Activated T-cell treated with anti-CD3 and anti-CD28 coated beads for 1 hour (primary cell): Measurements from ENCODE around the gene ZRSR2.
"Not testable (repeated sequence)": the region's sequence is repeated elsewhere in the genome, so short reads cannot be mapped to it uniquely, and the experiment has no call there.

Experiments used
- DNase-seq: peaks from one replicate; pipeline ENCODE4 v3.0.0-alpha.2; 2020; ENCODE audit warnings: low read depth

ZRSR2 gene

GRCh38 chrX:15797707-15798106, 7.4 kb downstream of the ZRSR2 start:
- DNase-seq, result no peak

- no peak for DNase-seq
Measured at GRCh38 chrX:15804563-15804962, 14.3 kb downstream of the ZRSR2 start.

GRCh38 chrX:15808254-15808653, 18.0 kb downstream of the ZRSR2 start:
- DNase-seq, result no peak

- no peak for DNase-seq
Measured at GRCh38 chrX:15812192-15812938, 22.1 kb downstream of the ZRSR2 start.

DNA sequence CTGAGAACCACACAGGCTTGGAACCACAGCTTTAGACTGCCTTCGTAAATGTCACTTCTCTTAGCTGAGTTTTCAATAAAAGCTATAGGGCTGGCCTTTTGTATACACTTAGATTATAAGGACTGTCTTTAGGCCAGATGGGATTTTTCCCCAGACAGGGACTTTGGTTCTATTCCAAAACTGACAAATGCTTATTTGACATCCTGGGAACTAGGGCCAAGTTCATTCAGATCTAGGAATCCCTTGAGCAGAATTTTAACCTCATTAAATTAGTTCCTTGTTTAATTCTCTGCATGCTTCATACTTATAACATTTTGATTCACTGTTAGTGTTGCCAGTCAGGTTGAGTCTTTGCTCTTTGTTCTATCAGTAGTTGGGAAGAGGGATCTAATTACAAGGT, 23.1 kb downstream of the ZRSR2 start:
- no peak for DNase-seq

- DNase-seq, result no peak
Measured at GRCh38 chrX:15814771-15815365, 24.6 kb downstream of the ZRSR2 start.

DNA sequence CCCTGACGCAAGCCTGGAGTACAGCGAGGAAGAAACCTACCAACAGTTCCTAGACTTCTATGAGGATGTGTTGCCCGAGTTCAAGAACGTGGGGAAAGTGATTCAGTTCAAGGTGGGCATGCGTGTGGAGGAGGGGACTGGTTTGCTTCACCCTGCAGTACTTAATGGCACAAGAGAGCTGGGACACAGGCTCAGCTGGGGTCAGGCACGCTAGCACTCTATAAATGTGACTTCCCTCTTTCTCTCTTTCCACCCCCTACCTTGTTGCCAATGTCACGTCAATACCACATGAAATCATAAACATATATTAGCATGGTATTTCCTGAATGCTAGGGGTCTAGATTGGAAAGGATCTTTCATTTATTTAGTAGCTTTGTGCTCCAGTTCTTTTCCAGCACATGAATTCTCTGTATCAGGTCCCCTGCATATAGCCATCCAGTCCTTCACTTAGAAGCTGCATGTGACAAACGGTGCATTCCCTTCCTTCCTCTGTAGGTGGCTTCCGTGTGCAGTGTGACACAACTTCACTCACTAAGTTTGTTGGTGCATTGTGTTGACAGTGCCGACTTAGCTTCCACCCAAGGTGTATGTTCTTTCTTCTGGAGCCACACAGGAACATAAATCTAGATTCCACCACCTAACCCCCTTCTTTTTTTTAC, 25.6 kb downstream of the ZRSR2 start:
- no peak for DNase-seq

- DNase-seq, result no peak
Measured at GRCh38 chrX:15816438-15816809, 26.1 kb downstream of the ZRSR2 start.

- no peak for DNase-seq
Measured at GRCh38 chrX:15816886-15817285, 26.6 kb downstream of the ZRSR2 start.

- no peak for DNase-seq
Measured at GRCh38 chrX:15820106-15821073, 30.1 kb downstream of the ZRSR2 start.

- no peak for DNase-seq
Measured at GRCh38 chrX:15822922-15823321, 32.6 kb downstream of the ZRSR2 start.

DNA sequence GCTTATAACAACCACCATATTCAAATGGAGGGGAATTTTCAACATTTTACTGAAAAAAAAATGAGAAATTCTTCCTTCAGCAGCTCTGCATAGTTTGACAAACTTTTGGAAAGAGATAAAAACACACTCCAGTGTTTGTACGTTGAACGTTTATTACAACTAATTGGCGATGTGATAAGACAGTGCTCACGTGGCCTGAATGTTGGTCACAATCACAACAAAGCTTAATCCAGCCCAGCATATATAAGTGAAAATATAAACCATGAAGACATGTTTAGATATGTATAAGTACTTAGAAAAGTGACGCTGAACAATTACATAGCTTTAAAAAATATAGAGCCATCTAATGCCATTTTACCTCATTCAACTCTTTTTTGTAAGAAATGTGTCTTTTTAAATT, 35.7 kb downstream of the ZRSR2 start:
- no peak for DNase-seq

DNA sequence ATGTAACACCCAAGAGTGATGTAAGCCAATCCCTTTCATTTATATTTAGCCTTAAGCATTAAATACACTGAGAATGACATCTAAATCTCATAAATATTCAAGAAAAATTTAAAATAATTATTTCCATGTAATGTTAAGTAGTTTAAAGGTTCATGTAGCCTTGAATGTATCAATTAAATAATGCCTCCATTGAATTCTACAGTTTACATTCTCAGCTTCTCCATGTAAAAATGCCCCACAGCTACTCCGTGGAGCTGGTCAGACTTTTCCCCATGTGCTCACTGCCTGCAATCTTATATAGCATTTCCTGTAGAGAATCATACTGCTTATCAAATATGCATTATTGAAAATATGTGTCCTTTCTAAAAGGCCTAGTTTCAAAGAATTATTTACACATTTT, 38.9 kb downstream of the ZRSR2 start:
- DNase-seq, result no peak

GRCh38 chrX:15831347-15831746, 41.1 kb downstream of the ZRSR2 start:
- not testable (repeated sequence) for DNase-seq

- no peak for DNase-seq
Measured at GRCh38 chrX:15834053-15834452, 43.8 kb downstream of the ZRSR2 start.

DNA sequence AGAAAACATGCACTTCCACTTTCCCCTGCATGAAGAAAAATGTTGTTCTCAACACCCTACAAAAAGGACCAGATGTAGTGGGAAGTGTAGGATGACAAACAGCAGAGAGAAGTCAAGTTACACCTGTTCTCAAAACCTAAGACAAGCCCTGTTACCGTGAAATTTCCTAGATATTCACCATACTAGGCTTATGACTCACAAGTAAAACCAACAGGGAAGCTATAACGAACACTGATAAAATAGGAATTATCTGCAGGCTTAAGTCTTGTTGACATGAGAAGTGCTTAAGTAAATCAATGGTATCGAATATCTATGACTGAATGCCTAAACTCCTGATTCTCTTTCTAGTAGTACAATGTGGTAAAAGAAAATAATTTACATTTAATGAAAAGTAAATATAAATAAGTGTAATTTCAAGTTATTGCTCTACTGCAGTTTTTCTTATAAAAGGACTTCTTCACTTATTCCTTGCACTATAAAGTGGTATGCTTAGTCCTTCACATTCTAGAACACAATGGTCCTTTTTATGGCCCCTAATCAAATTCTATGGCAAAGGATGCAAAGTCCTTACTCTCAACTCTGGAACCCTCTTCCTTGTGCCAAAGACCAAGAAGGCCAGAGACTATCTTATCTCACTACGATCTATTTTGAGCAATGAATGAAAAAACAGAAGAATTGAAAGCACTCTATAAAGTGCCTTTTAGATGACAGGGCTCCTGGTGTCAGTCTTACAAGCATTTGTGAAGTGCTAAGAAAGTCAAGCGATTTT, 44.7 kb downstream of the ZRSR2 start:
- DNase-seq, result no peak

DNA sequence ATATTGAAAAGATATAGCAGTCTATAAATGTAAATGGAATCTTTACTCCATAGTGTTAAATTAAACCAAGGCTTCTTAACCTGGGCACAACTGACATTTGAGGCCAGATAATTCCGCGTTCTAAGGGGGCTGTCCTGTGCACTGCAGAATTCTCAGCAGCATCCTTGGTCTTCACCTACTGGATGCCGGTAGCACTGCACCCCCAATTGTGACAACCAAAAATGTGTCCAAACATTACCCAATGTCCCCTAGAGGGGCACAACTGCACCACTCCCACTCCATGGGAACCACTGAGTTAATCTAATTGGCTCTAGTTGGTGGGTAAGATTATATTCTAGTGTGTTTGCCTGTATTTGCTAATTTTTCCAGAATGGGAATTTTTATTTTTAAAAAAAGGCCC, 47.7 kb downstream of the ZRSR2 start:
- DNase-seq, result no peak

GRCh38 chrX:15841853-15842516, 51.7 kb downstream of the ZRSR2 start:
- no peak for DNase-seq

DNA sequence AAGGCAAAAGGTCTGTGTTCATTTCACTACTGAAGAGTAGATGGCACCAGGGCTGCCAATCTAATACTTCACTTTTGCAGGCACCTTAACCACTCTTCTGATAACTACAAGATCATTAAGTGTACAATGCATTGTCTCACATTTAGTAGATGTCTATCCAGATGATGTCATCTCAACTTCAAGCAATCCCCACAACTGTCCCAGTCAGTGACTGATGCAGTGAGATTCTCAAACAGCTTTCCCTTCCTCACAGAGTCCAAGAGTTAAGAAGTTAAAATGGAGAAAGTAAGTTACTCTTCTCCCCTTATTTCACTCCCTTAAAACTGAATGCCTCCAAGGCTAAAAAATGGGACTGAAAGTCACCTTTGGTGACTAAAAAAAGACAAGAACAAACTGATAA, 53.7 kb downstream of the ZRSR2 start:
- DNase-seq, result no peak

DNA sequence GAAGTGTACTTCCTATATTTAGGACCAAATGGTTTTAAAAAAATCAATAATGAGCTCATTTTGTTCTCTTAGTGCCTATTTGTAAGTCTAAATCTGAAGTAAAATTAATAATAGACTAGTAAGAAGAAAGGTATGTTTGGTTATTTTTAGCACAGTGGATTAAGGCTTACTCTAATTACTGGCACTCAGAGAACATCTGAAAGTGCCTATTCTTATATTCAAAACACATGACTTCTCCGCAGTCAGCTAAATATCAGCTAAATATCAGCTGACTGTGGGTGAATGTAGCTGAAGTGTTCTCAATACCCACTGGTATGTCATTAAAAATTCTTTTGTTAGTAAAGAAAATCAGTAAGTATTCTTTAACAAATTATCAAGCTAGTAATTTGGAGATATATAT, 58.3 kb downstream of the ZRSR2 start:
- DNase-seq, result no peak

- DNase-seq, result no peak
Measured at GRCh38 chrX:15849555-15849954, 59.3 kb downstream of the ZRSR2 start.
